Measurements from ENCODE around the gene DRAXIN. TPM values are rescaled to one million over a fixed set of nuclear protein-coding genes. Genes with fewer than 3 reads are reported as not detected.

Gene DRAXIN
- total RNA-seq, 2 experiments from 2014 or later = 0.15 to 0.19 TPM

DNA sequence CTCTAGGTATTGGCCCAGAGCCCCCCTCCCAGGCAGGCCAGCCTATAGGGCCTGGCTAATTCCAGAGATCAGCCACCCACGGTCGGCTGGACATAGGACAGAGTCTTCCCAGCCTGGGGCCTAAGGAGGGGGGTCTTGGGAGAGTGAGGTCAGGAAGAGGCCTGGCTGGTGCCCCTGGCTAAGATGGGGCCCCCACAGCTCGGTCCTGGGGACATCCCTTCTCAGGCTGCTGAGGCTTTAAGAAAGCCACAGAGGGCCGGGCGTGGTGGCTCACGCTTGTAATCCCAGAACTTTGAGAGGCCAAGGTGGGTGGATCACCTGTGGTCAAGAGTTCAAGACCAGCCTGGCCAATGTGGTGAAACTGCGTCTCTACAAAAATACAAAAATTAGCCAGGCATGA lies 73.0 kb downstream of the DRAXIN start:
- ChIA-PET CTCF (ENCODE audit: unreplicated experiment) (no interaction called here), POLR2A (no interaction called here)
- peaks cover 4% of the 10 kb centered on the region for H3K4me1 ChIP-seq (ENCODE audit: insufficient read depth, low read length, poor library complexity, severe bottlenecking)

DNA sequence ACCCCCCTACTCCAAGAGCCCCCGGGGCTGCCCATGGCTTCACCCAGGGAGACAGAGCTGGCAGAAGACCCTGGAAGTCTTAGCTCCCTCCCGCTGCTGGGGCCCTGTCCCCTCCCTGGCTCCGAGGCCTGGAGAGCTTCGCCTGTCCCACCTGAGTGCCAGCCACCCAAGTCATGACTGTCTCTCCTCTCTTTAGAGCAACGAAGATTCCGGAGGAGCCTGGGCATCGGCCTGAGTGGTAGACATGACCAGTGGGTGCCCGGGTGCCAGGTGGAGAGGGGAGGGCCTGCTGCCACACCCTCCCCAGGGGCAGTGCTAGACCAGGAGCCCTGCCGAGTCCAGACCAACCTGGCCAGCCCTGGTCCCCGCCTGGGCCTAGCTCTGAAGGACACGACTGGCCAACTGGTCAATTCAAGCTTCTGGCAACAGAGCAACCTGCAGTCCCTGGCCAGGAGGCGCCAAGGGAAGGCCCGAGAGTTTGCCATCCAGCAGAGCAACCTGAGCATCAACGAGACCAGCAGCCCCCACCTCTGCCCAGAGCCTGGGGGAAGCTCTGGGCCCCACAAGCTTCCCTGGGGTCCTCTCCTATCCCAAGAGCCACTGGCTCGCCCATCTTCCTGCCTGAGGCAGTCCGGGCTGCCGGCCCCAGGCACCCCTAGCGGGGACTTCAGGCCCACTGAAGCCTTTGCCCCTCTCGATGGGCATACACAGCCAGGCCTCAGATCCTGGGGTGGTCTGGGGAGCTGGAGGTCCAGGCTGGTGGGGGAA lies 74.3 kb downstream of the DRAXIN start:
- Histone ChIP-seq H2AFZ (ENCODE audit: low read length) (no peak overlapping the region), H3K4me1 (ENCODE audit: insufficient read depth, low read length, poor library complexity, severe bottlenecking) (peaks cover 4% of the 10 kb centered on the region), H4K20me1 (ENCODE audit: insufficient read depth, low read length) (no peaks in the 10 kb centered on the region), H3K9me3 (ENCODE audit: low read length) (no peaks in the 10 kb centered on the region), H3K9me2 (ENCODE audit: insufficient read depth, low read length) (no peaks in the 10 kb centered on the region), H3K79me2 (ENCODE audit: insufficient read depth, low read depth, low read length) (no peaks in the 10 kb centered on the region), H3K36me3 (ENCODE audit: insufficient read depth, low read length) (no peaks in the 10 kb centered on the region), H3K27ac (ENCODE audit: low read depth, low read length, poor library complexity, severe bottlenecking) (no peak overlapping the region), H3K4me3 (ENCODE audit: low read depth, low read length, poor library complexity, severe bottlenecking) (no peak overlapping the region), H3K4me2 (ENCODE audit: low read length) (no peak overlapping the region)
- intact Hi-C loops (cut with micrococcal nuclease; ENCODE audit: unreplicated experiment) = no loop called here
- no TSS peak for BruUV-seq (replicated peaks)
- no peak for DNase-seq (ENCODE audit: low spot score)
- TF ChIP-seq, protein P1, sequence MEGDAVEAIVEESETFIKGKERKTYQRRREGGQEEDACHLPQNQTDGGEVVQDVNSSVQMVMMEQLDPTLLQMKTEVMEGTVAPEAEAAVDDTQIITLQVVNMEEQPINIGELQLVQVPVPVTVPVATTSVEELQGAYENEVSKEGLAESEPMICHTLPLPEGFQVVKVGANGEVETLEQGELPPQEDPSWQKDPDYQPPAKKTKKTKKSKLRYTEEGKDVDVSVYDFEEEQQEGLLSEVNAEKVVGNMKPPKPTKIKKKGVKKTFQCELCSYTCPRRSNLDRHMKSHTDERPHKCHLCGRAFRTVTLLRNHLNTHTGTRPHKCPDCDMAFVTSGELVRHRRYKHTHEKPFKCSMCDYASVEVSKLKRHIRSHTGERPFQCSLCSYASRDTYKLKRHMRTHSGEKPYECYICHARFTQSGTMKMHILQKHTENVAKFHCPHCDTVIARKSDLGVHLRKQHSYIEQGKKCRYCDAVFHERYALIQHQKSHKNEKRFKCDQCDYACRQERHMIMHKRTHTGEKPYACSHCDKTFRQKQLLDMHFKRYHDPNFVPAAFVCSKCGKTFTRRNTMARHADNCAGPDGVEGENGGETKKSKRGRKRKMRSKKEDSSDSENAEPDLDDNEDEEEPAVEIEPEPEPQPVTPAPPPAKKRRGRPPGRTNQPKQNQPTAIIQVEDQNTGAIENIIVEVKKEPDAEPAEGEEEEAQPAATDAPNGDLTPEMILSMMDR (conservative IDR thresholded peaks at IDR 0.05; ENCODE audit: low read length) = no peak
- TF ChIP-seq EZH2phosphoT487 (IDR thresholded peaks at IDR 0.05; ENCODE audit: borderline replicate concordance, low read depth, low read length) = no peak
- ChIA-PET CTCF (ENCODE audit: unreplicated experiment) (no interaction called here), POLR2A (interaction anchor here (0.6 kb wide), 1 partner anchor 335 kb away, joined by 4 read pairs; no protein-coding TSS in a partner anchor)

More for the DNA sequence above, 73.0 kb downstream of the DRAXIN start:
- DNase-seq (ENCODE audit: low spot score) = no peak
- H3K9me2 ChIP-seq (ENCODE audit: insufficient read depth, low read length) = no peaks in the 10 kb centered on the region
- H3K27ac ChIP-seq (ENCODE audit: low read depth, low read length, poor library complexity, severe bottlenecking) = no peak overlapping the region
- H3K4me3 ChIP-seq (ENCODE audit: low read depth, low read length, poor library complexity, severe bottlenecking) = no peak overlapping the region
- no peaks in the 10 kb centered on the region for H3K36me3 ChIP-seq (ENCODE audit: insufficient read depth, low read length)
- intact Hi-C loops (cut with micrococcal nuclease; ENCODE audit: unreplicated experiment) = no loop called here
- BruUV-seq (replicated peaks) = no TSS peak
- H3K4me2 ChIP-seq (ENCODE audit: low read length) = no peak overlapping the region
- no peaks in the 10 kb centered on the region for H4K20me1 ChIP-seq (ENCODE audit: insufficient read depth, low read length)
- H2AFZ ChIP-seq (ENCODE audit: low read length) = no peak overlapping the region
- no peaks in the 10 kb centered on the region for H3K9me3 ChIP-seq (ENCODE audit: low read length)
- H3K79me2 ChIP-seq (ENCODE audit: insufficient read depth, low read depth, low read length) = no peaks in the 10 kb centered on the region
- TF ChIP-seq EZH2phosphoT487 (IDR thresholded peaks at IDR 0.05; ENCODE audit: borderline replicate concordance, low read depth, low read length) = no peak
- TF ChIP-seq, protein P1 (conservative IDR thresholded peaks at IDR 0.05; ENCODE audit: low read length) = no peak

DNA sequence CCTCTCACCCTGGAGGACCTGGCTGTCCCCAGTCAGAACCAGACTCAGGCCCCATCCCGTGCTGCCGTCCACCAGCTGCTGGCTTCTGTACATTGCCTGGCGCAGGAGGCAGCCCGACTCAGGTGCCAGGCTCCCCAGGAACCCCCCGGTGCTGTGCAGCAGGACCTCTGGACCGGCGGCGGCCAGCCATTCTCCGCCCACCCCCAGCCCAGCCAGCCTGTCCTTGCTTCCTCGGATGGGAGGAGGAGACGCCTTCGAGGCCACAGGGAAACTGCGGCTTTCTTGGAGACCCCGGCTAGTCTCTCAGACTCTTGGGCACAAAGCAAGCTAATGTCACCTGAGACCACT lies 74.9 kb downstream of the DRAXIN start:
- no peaks in the 10 kb centered on the region for H3K9me3 ChIP-seq (ENCODE audit: low read length)
- CTCF ChIA-PET (ENCODE audit: unreplicated experiment) = no interaction called here
- no peaks in the 10 kb centered on the region for H3K9me2 ChIP-seq (ENCODE audit: insufficient read depth, low read length)
- POLR2A ChIA-PET = no interaction called here
- no peak for DNase-seq (ENCODE audit: low spot score)
- H3K79me2 ChIP-seq (ENCODE audit: insufficient read depth, low read depth, low read length) = no peaks in the 10 kb centered on the region
- no peaks in the 10 kb centered on the region for H3K36me3 ChIP-seq (ENCODE audit: insufficient read depth, low read length)
- H3K4me2 ChIP-seq (ENCODE audit: low read length) = no peak overlapping the region
- no peaks in the 10 kb centered on the region for H4K20me1 ChIP-seq (ENCODE audit: insufficient read depth, low read length)
- H3K4me1 ChIP-seq (ENCODE audit: insufficient read depth, low read length, poor library complexity, severe bottlenecking) = peaks cover 4% of the 10 kb centered on the region
- TF ChIP-seq EZH2phosphoT487 (IDR thresholded peaks at IDR 0.05; ENCODE audit: borderline replicate concordance, low read depth, low read length) = no peak
- TF ChIP-seq, protein P1 (conservative IDR thresholded peaks at IDR 0.05; ENCODE audit: low read length) = no peak
- intact Hi-C loops (cut with micrococcal nuclease; ENCODE audit: unreplicated experiment) = no loop called here
- no TSS peak for BruUV-seq (replicated peaks)
- H3K27ac ChIP-seq (ENCODE audit: low read depth, low read length, poor library complexity, severe bottlenecking) = no peak overlapping the region
- no peak overlapping the region for H2AFZ ChIP-seq (ENCODE audit: low read length)
- H3K4me3 ChIP-seq (ENCODE audit: low read depth, low read length, poor library complexity, severe bottlenecking) = no peak overlapping the region

All from OCI-LY7 (cell line).